ENCODE data around the gene SRGAP2B. TPM values are rescaled to one million over a fixed set of nuclear protein-coding genes. Genes with fewer than 3 reads are reported as not detected.
"Not testable (repeated sequence)": the region's sequence is repeated elsewhere in the genome, so short reads cannot be mapped to it uniquely, and the experiment has no call there.

SRGAP2B gene
- total RNA-seq, 4 donors from 2014 or later = 11.8 to 44.6 (median 20.3) TPM

- H3K4me3 ChIP-seq; H3K36me3 ChIP-seq; H3K27me3 ChIP-seq; intact Hi-C loops (cut with DNase I); H3K9me3 ChIP-seq; H3K27ac ChIP-seq (replicated peaks in 1 of 4); H3K4me1 ChIP-seq; DNase-seq (ENCODE audit: extremely low spot score): not testable (repeated sequence)
- 75% methylated on average over 2 of the region's 5 CpGs for WGBS
Observed at GRCh38 chr1:144998134-144998980, 96.8 kb downstream of the SRGAP2B start.

GRCh38 chr1:144995833-144996410, 99.2 kb downstream of the SRGAP2B start:
- intact Hi-C loops (cut with DNase I); H3K9me3 ChIP-seq; H3K27me3 ChIP-seq; H3K4me1 ChIP-seq; DNase-seq (ENCODE audit: extremely low spot score); H3K27ac ChIP-seq (replicated peaks in 1 of 4); H3K4me3 ChIP-seq; H3K36me3 ChIP-seq: not testable (repeated sequence)

GRCh38 chr1:144992915-144993314, 102.2 kb downstream of the SRGAP2B start:
- H3K9me3 ChIP-seq; H3K4me3 ChIP-seq; DNase-seq (ENCODE audit: extremely low spot score); H3K27ac ChIP-seq (replicated peaks in 1 of 4); intact Hi-C loops (cut with DNase I); H3K36me3 ChIP-seq; H3K4me1 ChIP-seq; H3K27me3 ChIP-seq: not testable (repeated sequence)
- WGBS = 17% methylated on average over 1 of the region's 1 CpG

GRCh38 chr1:144990611-144991010, 104.5 kb downstream of the SRGAP2B start:
- intact Hi-C loops (cut with DNase I); H3K9me3 ChIP-seq; H3K36me3 ChIP-seq; H3K27ac ChIP-seq (replicated peaks in 1 of 4); H3K4me3 ChIP-seq; H3K4me1 ChIP-seq; DNase-seq (ENCODE audit: extremely low spot score); H3K27me3 ChIP-seq: not testable (repeated sequence)
- no CpG with 5 or more reads among the region's 29 CpGs for WGBS

- intact Hi-C loops (cut with DNase I); H3K4me1 ChIP-seq; H3K27me3 ChIP-seq; H3K27ac ChIP-seq (replicated peaks in 1 of 4); H3K36me3 ChIP-seq; H3K4me3 ChIP-seq; DNase-seq (ENCODE audit: extremely low spot score); H3K9me3 ChIP-seq: not testable (repeated sequence)
- WGBS = no CpG with 5 or more reads among the region's 2 CpGs
Observed at GRCh38 chr1:144987131-144987530, 108.0 kb downstream of the SRGAP2B start.

- H3K27me3 ChIP-seq; H3K27ac ChIP-seq (replicated peaks in 1 of 4); H3K36me3 ChIP-seq; H3K9me3 ChIP-seq; DNase-seq (ENCODE audit: extremely low spot score); intact Hi-C loops (cut with DNase I); H3K4me1 ChIP-seq; H3K4me3 ChIP-seq: not testable (repeated sequence)
- WGBS = 100% methylated on average over 2 of the region's 7 CpGs
Observed at GRCh38 chr1:144986171-144986860, 108.8 kb downstream of the SRGAP2B start.

- H3K36me3 ChIP-seq; H3K4me1 ChIP-seq; H3K9me3 ChIP-seq; H3K27ac ChIP-seq (replicated peaks in 1 of 4); intact Hi-C loops (cut with DNase I); H3K4me3 ChIP-seq; H3K27me3 ChIP-seq; DNase-seq (ENCODE audit: extremely low spot score): not testable (repeated sequence)
- WGBS = 91% methylated on average over 4 of the region's 7 CpGs
Observed at GRCh38 chr1:144985550-144986170, 109.5 kb downstream of the SRGAP2B start.

GRCh38 chr1:144982802-144983525, 112.2 kb downstream of the SRGAP2B start:
- H3K36me3 ChIP-seq; H3K4me3 ChIP-seq; DNase-seq (ENCODE audit: extremely low spot score); H3K27me3 ChIP-seq; H3K27ac ChIP-seq (replicated peaks in 1 of 4); H3K4me1 ChIP-seq; intact Hi-C loops (cut with DNase I); H3K9me3 ChIP-seq: not testable (repeated sequence)
- WGBS = 100% methylated on average over 1 of the region's 6 CpGs

GRCh38 chr1:144981157-144981556, 114.0 kb downstream of the SRGAP2B start:
- not testable (repeated sequence) for H3K27ac ChIP-seq (replicated peaks in 1 of 4); H3K36me3 ChIP-seq

GRCh38 chr1:144979960-144980595, 115.0 kb downstream of the SRGAP2B start:
- intact Hi-C loops (cut with DNase I); H3K27me3 ChIP-seq; H3K9me3 ChIP-seq; H3K4me1 ChIP-seq; DNase-seq (ENCODE audit: extremely low spot score); H3K36me3 ChIP-seq; H3K27ac ChIP-seq (replicated peaks in 1 of 4); H3K4me3 ChIP-seq: not testable (repeated sequence)
- WGBS = 81% methylated on average over 3 of the region's 5 CpGs

More at GRCh38 chr1:144981157-144981556, 114.0 kb downstream of the SRGAP2B start:
- H3K4me3 ChIP-seq; H3K9me3 ChIP-seq; H3K27me3 ChIP-seq; intact Hi-C loops (cut with DNase I); H3K4me1 ChIP-seq; DNase-seq (ENCODE audit: extremely low spot score): not testable (repeated sequence)
- WGBS = no CpG with 5 or more reads among the region's 4 CpGs

GRCh38 chr1:144977856-144978255, 117.3 kb downstream of the SRGAP2B start:
- H3K4me3 ChIP-seq; H3K4me1 ChIP-seq; H3K9me3 ChIP-seq; H3K27ac ChIP-seq (replicated peaks in 1 of 4); H3K27me3 ChIP-seq; intact Hi-C loops (cut with DNase I); H3K36me3 ChIP-seq; DNase-seq (ENCODE audit: extremely low spot score): not testable (repeated sequence)
- WGBS = no CpG with 5 or more reads among the region's 2 CpGs

Data from esophagus muscularis mucosa (tissue), 4 donors.